ENCODE data around the gene MT3.

MT3 gene

DNA sequence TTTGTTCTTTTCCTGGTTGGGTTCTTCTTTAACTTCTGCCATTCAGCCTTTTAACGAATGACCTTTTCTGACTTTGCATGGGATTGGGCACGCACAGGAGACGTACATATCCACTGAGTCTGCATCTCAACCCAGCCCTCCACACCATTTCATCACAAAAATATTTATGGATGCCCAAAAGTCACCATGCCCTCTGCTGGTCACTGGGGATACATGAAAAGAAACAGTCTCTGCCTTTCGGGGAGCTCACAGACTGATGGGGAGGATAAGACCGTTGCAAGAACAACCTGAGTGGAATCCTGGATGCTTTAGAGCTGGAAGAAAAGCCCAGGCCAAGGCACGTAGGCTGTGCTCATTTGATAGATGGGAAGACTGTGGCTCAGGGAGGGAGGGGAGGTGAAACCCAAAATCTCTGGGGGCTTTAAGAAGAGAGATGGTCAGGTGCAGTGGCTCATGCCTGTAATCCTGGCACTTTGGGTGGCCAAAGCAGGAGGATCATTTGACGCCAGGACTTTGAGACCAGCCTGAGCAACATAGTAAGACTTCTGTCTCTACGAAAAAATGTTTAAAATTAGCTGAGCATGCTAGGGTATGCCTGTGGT, 11.2 kb downstream of the MT3 start:
- no peaks in the 10 kb centered on the region for H3K9me3 Mint-ChIP-seq
- H3K27me3 Mint-ChIP-seq: peaks cover 9% of the 10 kb centered on the region
- no peaks in the 10 kb centered on the region for H3K36me3 Mint-ChIP-seq (ENCODE audit: low read depth)
- H3K4me1 Mint-ChIP-seq (ENCODE audit: low read depth): peaks cover 6% of the 10 kb centered on the region
- H3K4me3 Mint-ChIP-seq: no peak overlapping the region
- no peak overlapping the region for H3K27ac Mint-ChIP-seq

DNA sequence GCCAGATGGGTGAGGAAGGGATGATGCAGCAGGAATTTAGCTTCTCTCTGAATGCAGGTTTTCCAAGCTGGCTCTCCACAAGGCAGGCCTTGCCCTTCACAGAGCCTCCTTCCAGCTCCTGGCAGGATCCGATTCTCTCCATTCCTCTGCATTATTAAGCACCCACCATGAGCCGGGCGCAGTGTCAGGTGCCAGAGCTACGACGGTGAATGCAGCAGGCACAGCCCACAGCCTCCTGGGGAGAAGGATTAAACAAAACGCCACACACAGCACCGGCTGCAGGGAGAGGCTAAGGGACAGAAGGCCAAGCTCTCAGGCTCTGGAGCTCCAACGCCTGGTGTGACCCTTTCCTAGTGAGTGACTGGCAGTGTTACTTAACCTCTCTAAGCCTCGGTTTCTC, 12.0 kb downstream of the MT3 start:
- Mint-ChIP-seq H3K27me3 (peaks cover 9% of the 10 kb centered on the region), H3K27ac (no peak overlapping the region), H3K4me1 (ENCODE audit: low read depth) (peaks cover 14% of the 10 kb centered on the region)

DNA sequence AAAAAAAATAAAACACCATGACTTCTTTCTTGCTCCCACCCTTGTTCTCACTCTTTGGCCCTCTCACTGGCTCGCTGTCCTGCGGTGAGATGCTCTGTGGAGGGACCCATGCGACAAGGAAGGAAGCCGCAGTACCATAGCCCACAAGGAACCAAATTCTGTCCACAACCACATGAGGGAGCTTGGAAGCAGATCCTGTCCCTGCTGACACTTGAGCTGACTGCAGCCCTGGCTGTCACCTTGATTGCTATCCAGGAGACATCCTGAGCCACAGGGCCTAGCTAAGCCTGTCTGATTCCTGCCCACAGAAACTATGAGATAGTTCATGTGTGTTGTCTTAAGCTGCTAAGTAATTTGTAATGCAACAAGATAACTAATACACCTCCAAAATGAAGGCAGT, 14.3 kb downstream of the MT3 start:
- Mint-ChIP-seq H3K27ac (no peak overlapping the region), H3K27me3 (peaks cover 5% of the 10 kb centered on the region), H3K36me3 (ENCODE audit: low read depth) (no peaks in the 10 kb centered on the region), H3K4me1 (ENCODE audit: low read depth) (peaks cover 27% of the 10 kb centered on the region), H3K9me3 (no peaks in the 10 kb centered on the region), H3K4me3 (no peak overlapping the region)

More for the DNA sequence above, 12.0 kb downstream of the MT3 start:
- Mint-ChIP-seq H3K4me3 (no peak overlapping the region), H3K9me3 (no peaks in the 10 kb centered on the region), H3K36me3 (ENCODE audit: low read depth) (no peaks in the 10 kb centered on the region)

DNA sequence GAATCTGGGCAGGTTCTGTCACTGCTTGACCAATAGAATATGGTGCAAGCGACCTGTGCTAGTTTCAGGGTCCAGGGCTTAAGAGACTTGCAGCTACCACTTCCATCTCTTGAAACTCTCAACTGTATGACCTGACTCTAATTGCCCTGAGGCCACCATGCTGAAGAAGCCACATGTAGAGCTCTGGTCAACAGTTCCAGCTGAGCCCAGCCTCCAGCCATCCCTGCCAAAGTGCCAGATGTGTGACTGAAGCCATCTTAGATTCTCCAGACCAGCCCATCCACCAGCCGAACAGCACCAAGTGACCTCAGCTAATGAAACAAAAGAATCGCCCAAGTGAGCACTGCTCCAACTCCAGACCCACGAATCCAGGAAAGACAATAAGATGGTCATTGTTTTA, 15.6 kb downstream of the MT3 start:
- Mint-ChIP-seq H3K9me3 (no peaks in the 10 kb centered on the region), H3K36me3 (ENCODE audit: low read depth) (peaks cover 5% of the 10 kb centered on the region), H3K4me3 (no peak overlapping the region), H3K4me1 (ENCODE audit: low read depth) (peaks cover 36% of the 10 kb centered on the region), H3K27me3 (peaks cover 5% of the 10 kb centered on the region), H3K27ac (no peak overlapping the region)

DNA sequence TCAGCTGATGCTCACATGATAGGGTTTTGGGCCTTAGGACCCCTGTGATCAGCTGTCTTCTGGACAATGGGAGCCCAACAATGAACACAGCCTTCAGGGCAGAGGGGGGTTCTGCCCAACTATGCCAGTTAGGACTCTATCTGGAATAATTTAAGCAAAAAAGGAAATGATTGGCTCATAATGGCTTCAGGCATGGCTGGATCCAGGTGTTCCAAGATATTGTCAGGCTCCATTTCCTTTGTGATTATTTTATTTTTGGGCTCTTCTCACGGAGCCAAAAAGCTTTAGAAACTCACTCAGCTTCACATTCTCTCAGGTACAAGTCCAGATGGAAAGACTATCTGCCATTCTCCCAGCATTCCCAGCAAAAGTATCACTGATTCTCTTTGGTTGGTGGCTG, 16.1 kb downstream of the MT3 start:
- H3K27me3 Mint-ChIP-seq: peaks cover 2% of the 10 kb centered on the region

DNA sequence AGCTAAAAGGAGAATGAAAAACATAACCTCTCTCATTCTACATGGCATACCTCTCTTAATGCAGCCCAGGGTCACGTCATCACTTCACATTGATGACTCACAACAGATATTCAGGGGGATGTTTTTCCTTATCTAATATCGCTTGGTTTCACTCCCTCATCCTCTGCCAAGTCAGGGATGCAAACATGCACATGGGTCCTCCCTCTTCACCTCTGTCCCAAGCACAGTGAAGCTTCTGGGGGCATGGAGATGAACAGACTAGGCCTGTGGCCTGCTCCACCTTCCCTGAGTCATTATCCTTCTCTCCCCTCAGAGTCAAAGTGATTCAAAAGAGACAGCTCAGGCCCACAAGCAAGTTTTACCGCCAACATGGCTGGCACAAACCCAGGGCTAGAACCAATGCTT, 16.7 kb downstream of the MT3 start:
- Mint-ChIP-seq H3K36me3 (ENCODE audit: low read depth) (peaks cover 5% of the 10 kb centered on the region), H3K27ac (peak overlapping the region; percentile 89), H3K9me3 (no peaks in the 10 kb centered on the region), H3K4me1 (ENCODE audit: low read depth) (peaks cover 47% of the 10 kb centered on the region), H3K27me3 (no peaks in the 10 kb centered on the region), H3K4me3 (no peak overlapping the region)

More for the DNA sequence above, 16.1 kb downstream of the MT3 start:
- H3K27ac Mint-ChIP-seq: no peak overlapping the region
- H3K36me3 Mint-ChIP-seq (ENCODE audit: low read depth): peaks cover 5% of the 10 kb centered on the region
- H3K4me3 Mint-ChIP-seq: no peak overlapping the region
- H3K9me3 Mint-ChIP-seq: no peaks in the 10 kb centered on the region
- peaks cover 41% of the 10 kb centered on the region for H3K4me1 Mint-ChIP-seq (ENCODE audit: low read depth)

DNA sequence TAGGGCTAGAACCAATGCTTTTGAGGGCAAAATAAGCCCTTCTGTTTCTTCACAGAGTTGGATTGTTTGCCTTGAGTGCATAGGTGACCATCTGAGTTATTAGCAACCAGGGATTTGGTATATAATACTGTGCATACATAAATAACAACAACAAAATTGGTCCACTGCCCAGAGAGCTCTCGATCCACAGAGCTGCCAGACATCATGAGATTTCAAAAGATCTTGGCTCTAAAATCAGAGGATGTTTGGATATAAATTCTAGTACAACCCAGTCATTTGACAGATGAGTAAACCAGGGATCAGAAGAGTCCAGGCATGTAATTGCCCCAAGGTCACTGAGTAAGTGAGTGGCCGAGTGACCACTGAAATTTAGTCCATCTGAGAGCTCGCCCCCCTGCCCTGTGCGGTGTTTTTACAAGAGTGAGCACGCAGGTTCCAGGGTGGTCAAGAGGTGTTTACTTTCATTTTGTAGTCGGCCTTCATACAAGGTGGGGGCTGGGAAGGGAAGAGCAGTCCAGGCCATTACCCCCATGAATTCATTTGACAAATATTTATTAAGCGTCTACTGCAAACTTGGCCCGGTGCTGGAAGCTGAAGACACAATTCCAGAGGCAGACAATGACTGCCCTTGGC, 17.3 kb downstream of the MT3 start:
- Mint-ChIP-seq H3K27ac (peak overlapping the region; percentile 89), H3K27me3 (no peaks in the 10 kb centered on the region), H3K4me3 (peak overlapping the region; percentile 38), H3K4me1 (ENCODE audit: low read depth) (peaks cover 52% of the 10 kb centered on the region), H3K36me3 (ENCODE audit: low read depth) (peaks cover 5% of the 10 kb centered on the region), H3K9me3 (no peaks in the 10 kb centered on the region)

DNA sequence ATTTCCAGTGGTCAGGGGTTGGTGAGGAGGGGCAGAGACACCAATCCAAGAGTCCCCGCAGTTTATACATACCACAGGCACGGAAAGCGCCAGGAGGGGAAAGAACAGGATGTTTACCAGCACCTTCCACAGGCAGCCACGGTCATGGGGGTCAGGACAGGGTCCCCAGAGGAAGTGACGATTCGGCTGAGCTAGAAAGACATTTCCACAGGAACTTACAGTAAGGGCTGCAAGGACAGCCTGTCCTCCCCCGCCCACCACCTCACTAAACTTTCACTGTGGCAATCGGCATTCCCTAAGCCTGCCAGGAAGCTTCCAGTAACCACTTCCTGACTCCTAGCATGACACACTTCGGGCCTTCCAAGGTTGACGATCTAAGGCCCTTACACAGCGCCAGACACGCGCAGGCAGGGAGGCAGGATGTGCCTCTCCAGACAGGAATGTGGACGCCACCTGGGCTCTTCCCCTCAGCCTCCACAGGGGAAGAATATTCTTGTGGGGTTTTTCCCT, 17.8 kb downstream of the MT3 start:
- Mint-ChIP-seq H3K27me3 (no peaks in the 10 kb centered on the region), H3K27ac (peak overlapping the region; percentile 89), H3K4me3 (peak overlapping the region; percentile 38), H3K36me3 (ENCODE audit: low read depth) (peaks cover 5% of the 10 kb centered on the region), H3K4me1 (ENCODE audit: low read depth) (peaks cover 58% of the 10 kb centered on the region), H3K9me3 (no peaks in the 10 kb centered on the region)

DNA sequence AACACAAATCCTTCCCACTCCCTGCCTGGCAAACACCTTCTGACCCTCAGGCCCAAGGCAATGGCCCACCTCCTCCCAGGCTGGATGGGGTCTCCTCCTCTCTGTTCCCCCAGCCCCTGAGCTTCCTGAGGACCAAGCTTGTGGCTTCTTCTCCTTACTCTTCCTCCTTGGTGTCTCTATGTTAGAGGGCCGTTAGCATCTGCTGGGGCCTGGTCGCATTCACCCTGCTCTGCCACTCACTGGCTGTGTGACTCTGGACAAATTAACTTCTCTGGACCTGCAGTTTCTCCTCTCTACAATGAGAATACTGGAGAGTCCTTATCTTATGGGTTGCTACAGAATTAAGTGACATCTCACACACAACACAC, 18.3 kb downstream of the MT3 start:
- Mint-ChIP-seq H3K4me1 (ENCODE audit: low read depth) (peaks cover 63% of the 10 kb centered on the region), H3K9me3 (no peaks in the 10 kb centered on the region), H3K27me3 (no peaks in the 10 kb centered on the region), H3K36me3 (ENCODE audit: low read depth) (peaks cover 9% of the 10 kb centered on the region), H3K27ac (peak overlapping the region; percentile 89), H3K4me3 (peak overlapping the region; percentile 64)

DNA sequence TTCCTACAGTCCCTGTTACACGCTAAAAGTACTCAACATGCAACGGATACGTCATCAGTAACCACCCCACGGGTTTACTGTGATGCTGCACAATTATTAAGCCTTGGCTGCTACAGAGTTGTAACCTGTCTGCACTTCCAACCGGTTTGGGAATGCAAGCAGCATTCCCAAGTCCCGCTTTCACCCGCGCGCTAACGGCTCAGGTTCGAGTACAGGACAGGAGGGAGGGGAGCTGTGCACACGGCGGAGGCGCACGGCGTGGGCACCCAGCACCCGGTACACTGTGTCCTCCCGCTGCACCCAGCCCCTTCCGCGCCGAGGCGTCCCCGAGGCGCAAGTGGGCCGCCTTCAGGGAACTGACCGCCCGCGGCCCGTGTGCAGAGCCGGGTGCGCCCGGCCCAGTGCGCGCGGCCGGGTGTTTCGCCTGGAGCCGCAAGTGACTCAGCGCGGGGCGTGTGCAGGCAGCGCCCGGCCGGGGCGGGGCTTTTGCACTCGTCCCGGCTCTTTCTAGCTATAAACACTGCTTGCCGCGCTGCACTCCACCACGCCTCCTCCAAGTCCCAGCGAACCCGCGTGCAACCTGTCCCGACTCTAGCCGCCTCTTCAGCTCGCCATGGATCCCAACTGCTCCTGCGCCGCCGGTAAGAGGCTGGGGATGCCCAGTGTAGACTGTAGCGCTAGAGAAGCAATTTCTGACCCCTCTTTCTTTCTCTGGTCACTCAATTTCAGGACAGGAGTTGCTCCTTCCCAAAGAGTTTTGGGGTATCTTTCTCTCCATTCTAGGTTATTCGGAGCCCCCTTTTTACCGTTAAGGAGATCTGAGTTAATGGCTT, 18.9 kb downstream of the MT3 start, which contains the start of gene MT2A:
Gene MT2A (plus strand): TSS at position 542 of the 833 bp plus-strand sequence. CDS start 72 bp downstream, at position 614.
- peak within 1 kb of the TSS; percentile 100 for H3K4me3 Mint-ChIP-seq
- peaks cover 69% of the 10 kb centered on the region for H3K4me1 Mint-ChIP-seq (ENCODE audit: low read depth)
- H3K9me3 Mint-ChIP-seq: no peaks in the 10 kb centered on the region
- peaks cover 9% of the 10 kb centered on the region for H3K36me3 Mint-ChIP-seq (ENCODE audit: low read depth)
- peak within 1 kb of the TSS; percentile 98 for H3K27ac Mint-ChIP-seq
- no peaks in the 10 kb centered on the region for H3K27me3 Mint-ChIP-seq

DNA sequence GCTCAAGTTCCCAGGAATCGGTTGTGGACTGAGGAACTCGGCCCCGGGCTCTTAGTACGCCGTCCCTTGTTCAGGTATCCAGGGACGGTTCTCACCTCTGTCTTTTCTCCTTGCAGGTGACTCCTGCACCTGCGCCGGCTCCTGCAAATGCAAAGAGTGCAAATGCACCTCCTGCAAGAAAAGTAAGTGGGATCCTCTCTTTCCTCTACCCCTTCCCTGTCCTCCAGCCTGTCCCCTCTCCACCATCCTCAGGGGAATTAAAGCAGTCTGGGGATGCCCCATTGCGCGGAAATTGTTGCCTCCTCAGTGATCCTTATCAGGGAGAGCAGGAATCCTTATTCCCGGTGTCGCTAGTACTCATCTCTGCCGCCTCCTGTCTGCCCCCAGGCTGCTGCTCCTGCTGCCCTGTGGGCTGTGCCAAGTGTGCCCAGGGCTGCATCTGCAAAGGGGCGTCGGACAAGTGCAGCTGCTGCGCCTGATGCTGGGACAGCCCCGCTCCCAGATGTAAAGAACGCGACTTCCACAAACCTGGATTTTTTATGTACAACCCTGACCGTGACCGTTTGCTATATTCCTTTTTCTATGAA, 19.6 kb downstream of the MT3 start:
- Mint-ChIP-seq H3K4me1 (ENCODE audit: low read depth) (peaks cover 76% of the 10 kb centered on the region), H3K27ac (peak overlapping the region; percentile 98), H3K9me3 (no peaks in the 10 kb centered on the region), H3K36me3 (ENCODE audit: low read depth) (peaks cover 9% of the 10 kb centered on the region), H3K27me3 (no peaks in the 10 kb centered on the region), H3K4me3 (peak overlapping the region; percentile 100)

DNA sequence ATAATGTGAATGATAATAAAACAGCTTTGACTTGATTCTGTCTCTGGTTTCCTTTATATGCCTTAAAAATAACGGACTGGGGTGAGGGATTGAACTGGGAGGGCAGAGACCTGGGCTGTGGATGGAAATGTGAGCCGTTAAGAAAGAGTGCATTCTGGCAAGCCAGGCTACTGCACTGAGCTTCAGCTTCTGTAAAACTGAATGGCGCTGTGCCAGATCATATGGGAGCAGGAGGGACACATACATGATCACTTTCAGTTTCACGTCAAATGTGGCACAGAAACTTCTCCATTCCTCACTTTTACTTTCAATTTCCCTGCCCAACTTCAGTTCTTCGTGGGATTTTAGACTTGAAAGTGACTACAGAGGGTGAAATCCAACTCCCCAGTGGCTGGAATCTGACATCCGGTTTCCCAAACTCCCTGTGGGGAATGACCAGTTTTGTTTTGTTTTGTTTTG, 20.2 kb downstream of the MT3 start:
- H3K27ac Mint-ChIP-seq: peak overlapping the region; percentile 98
- H3K36me3 Mint-ChIP-seq (ENCODE audit: low read depth): peaks cover 9% of the 10 kb centered on the region
- no peaks in the 10 kb centered on the region for H3K9me3 Mint-ChIP-seq
- H3K4me1 Mint-ChIP-seq (ENCODE audit: low read depth): peaks cover 81% of the 10 kb centered on the region
- H3K27me3 Mint-ChIP-seq: no peaks in the 10 kb centered on the region
- peak overlapping the region; percentile 100 for H3K4me3 Mint-ChIP-seq

DNA sequence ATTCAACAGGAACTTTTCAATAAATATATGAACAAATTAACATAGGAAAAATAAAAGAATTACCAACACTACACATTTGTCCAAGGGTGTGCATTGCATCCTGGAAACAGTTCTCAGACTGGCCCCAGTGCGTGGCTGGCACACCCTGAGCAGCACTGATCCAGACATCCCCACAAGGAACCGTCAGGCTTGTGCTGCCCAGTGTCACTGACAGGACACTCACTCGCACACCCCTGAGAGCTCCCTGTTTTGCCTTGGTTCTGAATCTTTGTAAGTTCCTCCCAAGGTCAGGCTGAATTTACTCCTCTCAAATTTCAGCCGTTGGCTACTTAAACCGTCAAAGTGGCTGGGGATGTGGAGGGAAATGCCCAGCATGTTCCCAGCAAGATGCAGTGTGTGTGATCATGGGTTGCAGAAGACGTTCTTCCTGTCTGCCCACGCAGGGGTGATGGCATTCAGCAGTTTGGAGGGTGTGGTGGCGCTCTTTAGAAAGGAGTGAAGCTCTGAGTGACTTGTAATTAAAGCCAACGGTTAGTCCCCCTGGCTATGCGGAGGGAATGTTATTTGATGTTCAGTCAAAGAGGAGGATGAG, 20.8 kb downstream of the MT3 start:
- Mint-ChIP-seq H3K27ac (peak overlapping the region; percentile 98), H3K4me1 (ENCODE audit: low read depth) (peaks cover 87% of the 10 kb centered on the region), H3K36me3 (ENCODE audit: low read depth) (peaks cover 9% of the 10 kb centered on the region), H3K4me3 (peak overlapping the region; percentile 100), H3K27me3 (no peaks in the 10 kb centered on the region), H3K9me3 (no peaks in the 10 kb centered on the region)

DNA sequence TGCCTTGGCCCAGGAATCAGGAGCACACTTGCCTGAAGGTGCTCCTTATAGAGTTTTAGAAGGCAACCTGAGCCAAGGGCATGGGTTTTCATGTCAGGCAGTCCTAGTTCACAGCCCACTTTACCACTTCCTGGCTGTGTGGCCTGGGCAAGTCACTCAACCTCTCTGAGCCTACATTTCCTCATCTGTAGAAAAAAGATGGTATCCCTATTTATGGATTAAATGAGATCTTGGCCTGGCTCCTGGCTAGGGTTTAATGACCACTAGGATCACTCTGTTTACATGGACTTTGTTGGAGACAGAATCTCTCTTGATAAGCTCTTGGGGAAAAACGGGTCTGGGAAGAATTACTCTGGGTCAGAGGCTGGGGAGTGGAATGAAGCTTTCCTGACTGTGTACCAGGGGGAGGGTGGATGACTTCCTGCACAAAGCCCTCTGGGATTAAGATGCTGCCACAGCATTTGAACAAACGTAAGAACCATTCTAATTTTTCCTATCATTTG, 21.3 kb downstream of the MT3 start:
- peaks cover 9% of the 10 kb centered on the region for H3K36me3 Mint-ChIP-seq (ENCODE audit: low read depth)
- peak overlapping the region; percentile 98 for H3K27ac Mint-ChIP-seq
- H3K9me3 Mint-ChIP-seq: no peaks in the 10 kb centered on the region
- H3K4me1 Mint-ChIP-seq (ENCODE audit: low read depth): peaks cover 92% of the 10 kb centered on the region
- H3K4me3 Mint-ChIP-seq: peak overlapping the region; percentile 100
- H3K27me3 Mint-ChIP-seq: no peaks in the 10 kb centered on the region

Measured in stimulated activated naive CD8-positive, alpha-beta T cell treated with anti-CD3 and anti-CD28 coated beads, Interleukin-15, Interleukin-2, amounts not matched to agents 100 ng/mL and 50 ng/mL, for 24 hours (primary cell).